Measurements from ENCODE around the gene CENPE.
A peak's percentile ranks its signal among the peaks of the same experiment; 100 is the strongest.

The CENPE gene

GRCh38 chr4:103085555-103086196, 112.5 kb downstream of the CENPE start:
- no peak for DNase-seq (ENCODE audit: low read depth)
- TF ChIP-seq CTCF (IDR thresholded peaks at IDR 0.05; ENCODE audit: control insufficient read depth, insufficient read depth, low read depth, low read length, missing control alignments), result no peak
- no peak overlapping the region for H3K4me3 ChIP-seq (ENCODE audit: control insufficient read depth, low read depth, low read length)

- DNase-seq (ENCODE audit: low read depth), result no peak
- no peak overlapping the region for H3K4me3 ChIP-seq (ENCODE audit: control insufficient read depth, low read depth, low read length)
- TF ChIP-seq CTCF (IDR thresholded peaks at IDR 0.05; ENCODE audit: control insufficient read depth, insufficient read depth, low read depth, low read length, missing control alignments), result no peak
Measured at GRCh38 chr4:103079621-103080020, 118.5 kb downstream of the CENPE start.

DNA sequence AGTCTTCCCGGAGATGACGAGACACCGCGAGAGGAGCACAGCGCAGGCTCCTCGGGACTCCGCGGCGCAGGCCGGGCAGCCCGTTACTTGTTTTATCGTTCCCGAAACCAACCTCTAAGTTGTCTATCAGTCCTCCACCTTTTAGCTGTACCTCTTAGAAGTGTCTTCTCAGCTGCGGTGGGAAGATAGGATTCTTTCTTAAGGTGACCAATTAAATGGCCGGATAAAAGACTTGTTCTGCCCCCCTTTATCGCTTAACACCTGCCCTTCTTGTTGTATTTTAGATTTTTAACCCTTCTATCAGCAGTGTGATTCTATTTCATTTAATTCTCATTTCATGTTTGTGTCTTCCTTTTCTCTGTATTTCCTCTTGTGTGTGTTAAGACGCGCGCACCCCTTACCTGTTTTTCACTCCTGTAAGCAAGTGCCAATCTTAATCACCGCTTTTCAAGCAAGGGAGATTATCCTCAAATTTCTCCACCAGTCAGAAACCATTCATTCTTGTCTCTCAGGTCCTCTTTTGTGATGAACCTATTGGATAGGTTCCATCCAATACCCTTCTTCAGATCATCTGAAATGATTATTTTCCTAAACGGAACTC, 121.3 kb downstream of the CENPE start, which contains the start of gene SLC9B2:
SLC9B2 (minus strand) TSS at position 15 of the 601 bp plus-strand sequence. CDS start 9,211 bp downstream, outside the sequence.
- no peak for DNase-seq (ENCODE audit: low read depth)
- peak within 1 kb of the TSS; percentile 93 for H3K4me3 ChIP-seq (ENCODE audit: control insufficient read depth, low read depth, low read length)
- TF ChIP-seq CTCF (IDR thresholded peaks at IDR 0.05; ENCODE audit: control insufficient read depth, insufficient read depth, low read depth, low read length, missing control alignments), result no peak

GRCh38 chr4:103075894-103076746, 122.0 kb downstream of the CENPE start:
- no peak for DNase-seq (ENCODE audit: low read depth)
- H3K4me3 ChIP-seq (ENCODE audit: control insufficient read depth, low read depth, low read length), result peak overlapping the region; percentile 93
- no peak for TF ChIP-seq CTCF (IDR thresholded peaks at IDR 0.05; ENCODE audit: control insufficient read depth, insufficient read depth, low read depth, low read length, missing control alignments)

GRCh38 chr4:103075435-103075893, 122.7 kb downstream of the CENPE start:
- H3K4me3 ChIP-seq (ENCODE audit: control insufficient read depth, low read depth, low read length), result peak overlapping the region; percentile 93
- no peak for DNase-seq (ENCODE audit: low read depth)
- TF ChIP-seq CTCF (IDR thresholded peaks at IDR 0.05; ENCODE audit: control insufficient read depth, insufficient read depth, low read depth, low read length, missing control alignments), result no peak

- TF ChIP-seq CTCF (IDR thresholded peaks at IDR 0.05; ENCODE audit: control insufficient read depth, insufficient read depth, low read depth, low read length, missing control alignments), result no peak
- DNase-seq (ENCODE audit: low read depth), result no peak
- H3K4me3 ChIP-seq (ENCODE audit: control insufficient read depth, low read depth, low read length), result peak overlapping the region; percentile 93
Measured at GRCh38 chr4:103074744-103075434, 123.3 kb downstream of the CENPE start.
